SH-SY5Y (cell line): ENCODE results near the gene WDR4.

Experiments used
- GATA2 ChIP-seq: IDR thresholded peaks from 2 replicates; pipeline ENCODE4 v1.6.1; 2011; ENCODE audit warnings: mild to moderate bottlenecking, low read depth, low read length
- GATA3 ChIP-seq: IDR thresholded peaks from 2 replicates; pipeline ENCODE4 v1.6.1; 2011; ENCODE audit warnings: low read depth, mild to moderate bottlenecking, low read length, moderate library complexity

DNA sequence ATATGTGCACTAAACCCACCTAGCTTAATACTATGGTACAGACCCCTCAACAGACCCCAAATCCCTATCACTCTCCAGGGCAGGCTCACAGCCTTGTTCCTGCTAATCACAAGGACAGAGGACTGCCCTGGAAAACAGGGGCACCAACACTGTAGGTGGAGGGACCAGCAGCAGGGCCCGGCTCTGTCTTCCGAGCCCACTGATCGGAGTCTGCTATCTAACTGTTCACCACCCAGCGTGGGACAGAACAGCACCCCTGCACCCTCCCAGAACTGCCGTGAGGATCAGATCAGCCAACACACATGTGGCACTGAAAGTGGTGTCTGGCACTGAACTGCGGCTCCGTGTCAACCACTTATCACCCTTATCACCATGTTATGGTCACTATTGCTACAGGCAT, 6.2 kb downstream of the WDR4 start:
- TF ChIP-seq GATA2, result no peak
- no peak for TF ChIP-seq GATA3
